SW 1271 (cell line): ENCODE measurements around the gene SPDYE4.

Experiments used
- DNase-seq, 2 experiments: peaks; one replicate each; lab custom pipeline; 2025; lab: John Stamatoyannopoulos, UW

SPDYE4 gene

DNA sequence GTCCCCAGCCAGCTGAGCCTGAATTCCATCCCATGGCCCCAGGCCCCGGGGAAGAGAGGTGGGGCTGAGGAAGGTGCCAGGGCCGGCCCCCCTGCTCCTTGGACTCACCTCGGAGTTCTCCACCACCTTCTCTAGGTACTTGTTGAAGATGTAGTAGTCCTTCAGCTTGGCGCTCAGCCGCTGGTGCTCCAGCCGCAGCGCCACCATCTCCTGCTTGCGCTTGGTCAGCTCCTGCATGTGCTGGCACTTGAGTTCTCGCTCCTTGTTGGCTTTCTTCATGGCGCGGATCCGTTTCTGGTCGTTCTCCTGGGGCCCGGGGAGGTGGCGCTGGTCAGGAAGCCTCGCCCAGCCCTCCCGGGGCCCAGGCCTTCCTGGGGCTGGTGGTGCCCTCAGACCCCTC, 17.0 kb downstream of the SPDYE4 start:
- no peak for DNase-seq

DNA sequence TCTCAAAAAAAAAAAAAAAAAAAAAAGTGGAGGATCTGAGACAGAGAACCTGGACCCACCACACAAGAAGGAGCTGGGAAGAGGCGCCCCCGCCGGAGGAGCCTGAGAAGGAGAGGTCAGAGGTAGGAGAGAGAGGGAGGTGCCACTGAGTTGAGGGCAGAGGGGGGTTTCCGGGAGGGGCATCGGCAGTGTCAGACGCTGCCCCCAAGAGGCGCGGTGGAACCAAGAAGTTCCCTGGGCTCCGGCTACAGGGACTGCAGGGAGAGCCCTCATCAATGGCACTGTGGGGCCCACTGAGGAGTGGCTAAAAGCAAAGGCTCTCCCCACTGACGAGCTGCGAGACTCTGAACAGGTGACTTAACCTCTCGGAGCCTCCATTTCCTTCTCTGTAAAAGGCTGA, 17.9 kb downstream of the SPDYE4 start:
- no peak for DNase-seq

DNA sequence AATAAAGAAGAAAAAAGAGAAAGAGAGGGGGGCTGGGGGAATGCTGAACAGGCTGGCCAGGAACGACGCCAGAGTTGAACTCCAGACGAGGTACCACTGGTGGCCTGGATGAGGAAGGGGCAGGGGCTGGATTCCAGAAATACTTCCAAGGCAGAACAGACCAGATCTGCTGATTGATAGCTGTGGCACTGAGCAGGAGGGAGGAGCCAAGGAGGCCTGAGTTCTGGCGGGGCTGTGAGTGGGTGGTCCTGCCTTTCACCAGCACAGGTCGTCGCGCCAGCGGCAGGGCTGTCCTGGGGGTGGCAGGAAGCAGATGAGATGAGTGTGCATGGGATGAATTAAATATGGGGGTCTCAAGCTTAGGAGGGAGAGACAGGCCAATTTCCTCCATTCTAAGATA, 19.2 kb downstream of the SPDYE4 start:
- no peak for DNase-seq

- no peak for DNase-seq
These were observed 21.6 kb downstream of the SPDYE4 start for GRCh38 chr17:8736796-8737195.

GRCh38 chr17:8736362-8736761, 22.0 kb downstream of the SPDYE4 start:
- no peak for DNase-seq

GRCh38 chr17:8735336-8735939, 22.9 kb downstream of the SPDYE4 start:
- no peak for DNase-seq

DNA sequence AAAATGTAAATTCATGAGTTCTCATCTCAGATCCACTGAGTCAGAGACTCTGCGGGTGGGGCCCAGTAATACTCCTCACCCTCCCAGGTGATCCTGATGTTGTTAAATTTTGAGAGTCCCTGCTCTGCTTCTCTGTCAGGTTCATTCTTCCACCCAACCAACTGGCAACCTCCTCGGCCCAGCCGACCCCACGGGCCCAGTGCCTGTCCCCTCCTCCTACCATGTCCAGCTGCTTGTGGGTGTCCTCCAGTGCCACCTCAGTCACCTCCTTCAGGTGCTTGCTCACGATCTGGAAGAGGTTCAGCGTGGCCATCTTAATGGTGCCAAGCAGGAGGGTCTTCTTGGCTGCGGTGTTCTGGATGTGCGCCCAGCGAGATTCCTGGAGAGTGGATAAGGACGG, 23.5 kb downstream of the SPDYE4 start:
- DNase-seq, result no peak

GRCh38 chr17:8732406-8733085, 25.8 kb downstream of the SPDYE4 start:
- no peak for DNase-seq

DNA sequence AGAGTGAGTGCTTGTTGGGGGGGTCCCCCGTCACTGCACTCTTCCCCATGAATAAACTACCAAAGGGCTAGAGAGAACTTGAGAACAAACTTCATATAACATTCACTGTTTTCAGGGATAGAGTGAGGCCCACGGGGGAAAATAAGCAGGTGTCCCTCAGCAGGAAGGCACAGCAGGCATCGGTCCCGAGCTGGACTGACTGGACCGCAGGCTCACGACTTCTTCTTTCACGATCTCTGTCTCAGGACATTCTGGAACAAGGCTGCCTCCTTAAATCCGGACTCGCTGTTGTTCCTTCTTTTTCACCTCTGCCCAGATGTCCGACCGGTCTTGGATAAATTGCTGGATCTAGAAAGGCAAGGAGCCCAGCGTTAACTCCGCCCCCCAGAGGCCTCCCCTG, 28.5 kb downstream of the SPDYE4 start:
- DNase-seq, result no peak

- no peak for DNase-seq
These were observed 28.9 kb downstream of the SPDYE4 start for GRCh38 chr17:8729421-8729820.

DNA sequence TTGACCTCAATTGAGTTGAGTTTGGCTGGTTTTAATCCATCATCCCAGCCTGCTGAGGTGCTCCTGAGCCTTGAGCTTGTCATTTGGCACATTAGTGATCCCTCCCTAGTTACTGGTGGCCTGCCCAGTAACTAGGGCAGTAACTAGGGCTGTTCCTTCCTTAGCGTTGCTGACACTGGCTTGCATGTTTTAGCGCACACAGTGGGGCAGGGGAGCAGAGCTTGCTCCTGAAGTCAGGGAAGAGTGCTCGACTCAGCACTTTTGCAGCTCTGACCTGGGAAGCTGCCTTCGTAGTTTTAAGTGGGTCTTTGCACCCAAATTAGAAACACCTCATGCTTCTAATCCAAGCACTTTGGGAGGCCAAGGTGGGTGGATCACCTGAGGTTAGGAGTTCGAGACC, 29.4 kb downstream of the SPDYE4 start:
- DNase-seq, result no peak

GRCh38 chr17:8728251-8728938, 30.0 kb downstream of the SPDYE4 start:
- DNase-seq, result no peak

- DNase-seq, result no peak
These were observed 31.3 kb downstream of the SPDYE4 start for GRCh38 chr17:8726941-8727555.

GRCh38 chr17:8725881-8726876, 32.2 kb downstream of the SPDYE4 start:
- no peak for DNase-seq

- DNase-seq, result no peak
These were observed 33.9 kb downstream of the SPDYE4 start for GRCh38 chr17:8724451-8724850.

DNA sequence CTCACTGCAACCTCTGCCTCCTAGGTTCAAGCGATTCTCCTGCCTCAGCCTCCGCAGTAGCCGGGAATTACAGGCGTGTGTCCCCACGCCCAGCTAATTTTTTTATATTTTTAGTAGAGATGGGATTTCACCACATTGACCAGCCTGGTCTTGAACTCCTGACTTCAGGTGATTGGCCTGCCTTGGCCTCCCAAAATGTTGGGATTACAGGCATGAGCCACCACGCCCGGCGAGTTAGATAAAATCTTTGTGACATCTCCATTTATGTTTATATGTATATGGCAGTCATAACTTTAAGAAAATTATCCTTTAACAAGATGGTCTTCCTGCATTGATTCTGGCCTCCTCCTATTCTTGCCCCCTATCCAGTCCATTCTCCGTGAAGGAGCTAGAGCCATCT, 37.8 kb downstream of the SPDYE4 start:
- DNase-seq, result no peak

- no peak for DNase-seq
These were observed 38.8 kb downstream of the SPDYE4 start for GRCh38 chr17:8719291-8720246.

DNA sequence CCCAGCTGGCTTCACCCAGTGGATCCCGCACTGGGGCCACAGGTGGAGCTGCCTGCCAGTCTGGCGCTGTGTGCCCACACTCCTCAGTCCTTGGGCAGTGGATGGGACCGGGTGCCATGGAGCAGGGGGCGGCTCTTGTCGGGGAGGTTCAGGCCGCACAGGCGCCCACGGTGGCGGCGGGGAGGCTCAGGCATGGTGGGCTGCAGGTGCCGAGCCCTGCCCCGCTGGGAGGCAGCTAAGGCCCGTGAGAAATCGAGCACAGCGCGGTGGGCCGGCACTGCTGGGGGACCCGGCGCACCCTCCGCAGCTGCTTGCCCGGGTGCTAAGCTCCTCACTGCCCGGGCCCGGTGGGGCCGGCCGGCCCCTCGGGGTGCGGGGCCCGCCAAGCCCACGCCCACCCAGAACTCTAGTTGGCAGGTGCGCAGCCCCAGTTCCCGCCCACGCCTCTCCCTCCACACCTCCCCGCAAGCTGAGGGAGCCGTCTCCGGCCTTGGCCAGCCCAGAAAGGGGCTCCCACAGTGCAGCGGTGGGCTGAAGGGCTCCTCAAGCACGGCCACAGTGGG, 40.3 kb downstream of the SPDYE4 start:
- DNase-seq, result no peak

GRCh38 chr17:8713878-8714277, 44.5 kb downstream of the SPDYE4 start:
- no peak for DNase-seq

DNA sequence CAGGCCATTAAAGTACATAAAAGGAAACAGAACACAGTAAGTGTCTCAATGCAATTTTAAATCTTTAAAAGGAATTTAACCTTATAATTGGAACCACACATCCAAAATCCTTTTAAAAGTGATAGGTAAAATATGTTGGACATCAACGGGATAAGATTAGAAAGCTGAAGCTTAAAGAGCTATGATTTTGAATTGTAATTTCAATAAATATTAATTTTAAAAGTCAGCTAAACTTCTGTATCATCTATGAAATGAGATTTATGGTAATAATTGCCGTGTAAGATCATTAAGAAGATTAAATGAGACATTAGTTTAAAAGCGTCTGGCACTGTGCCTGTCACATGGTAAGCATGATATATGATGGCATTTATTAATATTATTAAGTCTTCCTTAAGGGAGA, 45.0 kb downstream of the SPDYE4 start:
- DNase-seq, result no peak
